ENCODE results near the gene TMEM167B. TPM values are rescaled to one million over a fixed set of nuclear protein-coding genes. Genes with fewer than 3 reads are reported as not detected.

The TMEM167B gene
- total and polyA plus RNA-seq, 2 donors (not counting 1 experiment from before 2014, with no cell fraction given), result 12.0 to 40.9 TPM

- intact Hi-C loops (cut with micrococcal nuclease), result no loop called here
- no peaks in the 10 kb centered on the region for H3K36me3 ChIP-seq (replicated peaks in 1 of 2; ENCODE audit: control extremely low read depth in 1 of 2, control insufficient read depth in 1 of 2, extremely low read depth in 1 of 2, insufficient read depth in 2 of 2, low read length in 1 of 2)
- H2AFZ ChIP-seq (ENCODE audit: insufficient read depth, low read depth, low read length, poor library complexity, severe bottlenecking), result no peak overlapping the region
- peaks cover 0 to 2% (median 0%) of the 10 kb centered on the region in 3 donors for H3K9me3 ChIP-seq (ENCODE audit: control extremely low read depth in 1 of 3, control insufficient read depth in 2 of 3, insufficient read depth in 1 of 3, low read length in 2 of 3)
- H3K4me3 ChIP-seq (ENCODE audit: control extremely low read depth in 1 of 5, extremely low read depth in 1 of 5, insufficient read depth in 1 of 5, low read depth in 2 of 5, low read length in 4 of 5), result no peak overlapping the region
- H3K79me2 ChIP-seq (ENCODE audit: control insufficient read depth, insufficient read depth, low read length), result no peaks in the 10 kb centered on the region
- H4K20me1 ChIP-seq (ENCODE audit: control insufficient read depth, insufficient read depth, low read length, poor library complexity, severe bottlenecking), result no peaks in the 10 kb centered on the region
- no peak for ATAC-seq (ENCODE audit: low read depth)
- TF ChIP-seq EZH2 (IDR thresholded peaks at IDR 0.05; ENCODE audit: borderline replicate concordance, insufficient read depth, low read depth, low read length, poor library complexity, severe bottlenecking), result no peak
- Mint-ChIP-seq H3K27me3 (no peaks in the 10 kb centered on the region), H3K9me3 (ENCODE audit: insufficient read depth) (no peaks in the 10 kb centered on the region), H3K4me3 (no peak overlapping the region), H3K27ac (no peak overlapping the region), H3K4me1 (no peaks in the 10 kb centered on the region)
- WGBS (ENCODE audit: insufficient coverage), result 75% methylated on average over 1 of the region's 1 CpG
- no peak overlapping the region for H3K27ac ChIP-seq (ENCODE audit: low read length in 2 of 2)
- H3K27me3 ChIP-seq (replicated peaks in 1 of 4; ENCODE audit: control extremely low read depth in 1 of 4, control insufficient read depth in 3 of 4, insufficient read depth in 4 of 4, low read length in 3 of 4), result no peaks in the 10 kb centered on the region
- ChIA-PET CTCF (no interaction called here), POLR2A (no interaction called here)
- DNase-seq, result no peak
- H3K4me1 ChIP-seq (ENCODE audit: control insufficient read depth in 2 of 2, insufficient read depth in 2 of 2, low read length in 2 of 2), result no peaks in the 10 kb centered on the region
- H3K4me2 ChIP-seq (replicated peaks; ENCODE audit: low read depth, low read length, poor library complexity, severe bottlenecking), result no peak overlapping the region
- H3K9ac ChIP-seq (ENCODE audit: low read length), result no peak overlapping the region
Measured at GRCh38 chr1:109083923-109084322, 6.6 kb upstream of the TMEM167B start.

GRCh38 chr1:109084563-109085517, 5.7 kb upstream of the TMEM167B start:
- Histone ChIP-seq H3K9ac (ENCODE audit: low read length) (no peak overlapping the region), H4K20me1 (ENCODE audit: control insufficient read depth, insufficient read depth, low read length, poor library complexity, severe bottlenecking) (no peaks in the 10 kb centered on the region), H3K4me1 (ENCODE audit: control insufficient read depth in 2 of 2, insufficient read depth in 2 of 2, low read length in 2 of 2) (peaks cover 3 to 5% of the 10 kb centered on the region in 2 donors), H3K4me2 (replicated peaks; ENCODE audit: low read depth, low read length, poor library complexity, severe bottlenecking) (no peak overlapping the region), H3K27me3 (replicated peaks in 1 of 4; ENCODE audit: control extremely low read depth in 1 of 4, control insufficient read depth in 3 of 4, insufficient read depth in 4 of 4, low read length in 3 of 4) (no peaks in the 10 kb centered on the region), H3K9me3 (ENCODE audit: control extremely low read depth in 1 of 3, control insufficient read depth in 2 of 3, insufficient read depth in 1 of 3, low read length in 2 of 3) (peaks cover 0 to 10% (median 0%) of the 10 kb centered on the region in 3 donors), H3K79me2 (ENCODE audit: control insufficient read depth, insufficient read depth, low read length) (no peaks in the 10 kb centered on the region), H3K36me3 (replicated peaks in 1 of 2; ENCODE audit: control extremely low read depth in 1 of 2, control insufficient read depth in 1 of 2, extremely low read depth in 1 of 2, insufficient read depth in 2 of 2, low read length in 1 of 2) (no peaks in the 10 kb centered on the region), H3K27ac (ENCODE audit: low read length in 2 of 2) (no peak overlapping the region), H3K4me3 (ENCODE audit: control extremely low read depth in 1 of 5, extremely low read depth in 1 of 5, insufficient read depth in 1 of 5, low read depth in 2 of 5, low read length in 4 of 5) (no peak overlapping the region), H2AFZ (ENCODE audit: insufficient read depth, low read depth, low read length, poor library complexity, severe bottlenecking) (no peak overlapping the region)
- Mint-ChIP-seq H3K4me1 (peaks cover 5% of the 10 kb centered on the region), H3K27ac (no peak overlapping the region), H3K9me3 (ENCODE audit: insufficient read depth) (no peaks in the 10 kb centered on the region), H3K4me3 (no peak overlapping the region), H3K27me3 (no peaks in the 10 kb centered on the region)
- CTCF ChIA-PET, result interaction anchor here (1.0 kb wide), 1 partner anchor 9 kb away, joined by 3 read pairs; the partner anchor contains the start of gene TAF13
- POLR2A ChIA-PET, result no interaction called here
- TF ChIP-seq CTCF (IDR thresholded peaks at IDR 0.05), result no peak
- no peak for TF ChIP-seq EZH2 (IDR thresholded peaks at IDR 0.05; ENCODE audit: borderline replicate concordance, insufficient read depth, low read depth, low read length, poor library complexity, severe bottlenecking)
- intact Hi-C loops (cut with micrococcal nuclease), result no loop called here
- 98% methylated on average over 7 of the region's 13 CpGs for WGBS (ENCODE audit: insufficient coverage)
- ATAC-seq (ENCODE audit: low read depth) (no peak), DNase-seq (no peak)
